IPS-NIHi11 (cell line): ENCODE measurements around the gene HINT1.
"Not testable (repeated sequence)": the region's sequence is repeated elsewhere in the genome, so short reads cannot be mapped to it uniquely, and the experiment has no call there.

ENCODE experiments used
- DNase-seq: peaks from one replicate; pipeline ENCODE4 v3.0.0; 2012; ENCODE audit warnings: mixed read lengths, low spot score

Gene HINT1

DNA sequence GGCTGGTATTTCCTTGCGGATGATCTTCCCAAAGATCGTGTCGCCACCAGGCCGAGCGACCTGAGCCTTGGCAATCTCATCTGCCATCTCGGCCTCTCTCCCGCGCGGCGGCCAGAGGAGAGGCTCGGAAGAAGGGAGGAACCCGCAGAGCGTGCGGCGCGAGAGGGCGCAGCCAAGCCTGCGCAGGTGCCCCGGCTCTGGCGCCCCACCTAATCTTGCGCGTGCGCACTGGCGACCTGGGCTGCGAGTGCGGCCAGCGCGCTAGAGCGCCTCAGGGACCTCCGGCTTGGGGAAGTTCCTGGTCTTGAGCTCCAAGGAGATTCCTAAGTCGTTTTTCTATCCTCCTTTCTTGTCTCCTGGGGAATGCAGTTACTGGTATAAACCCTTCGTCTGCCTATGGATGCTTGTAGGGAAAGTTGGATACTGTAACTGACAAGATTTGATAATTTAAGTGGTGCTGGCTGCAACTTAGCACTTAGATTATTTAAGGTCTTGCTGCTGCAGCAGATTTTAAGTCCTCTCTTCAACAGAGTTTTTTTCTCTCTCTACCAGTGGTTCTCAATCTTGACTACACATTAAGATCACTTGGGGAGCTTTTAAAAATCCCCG is at the start of gene HINT1:
Gene HINT1, minus strand, starts transcription at position 138 of the 609 bp plus-strand sequence. Its CDS starts 51 bp downstream, at position 87.
- DNase-seq = peak; percentile 97

DNA sequence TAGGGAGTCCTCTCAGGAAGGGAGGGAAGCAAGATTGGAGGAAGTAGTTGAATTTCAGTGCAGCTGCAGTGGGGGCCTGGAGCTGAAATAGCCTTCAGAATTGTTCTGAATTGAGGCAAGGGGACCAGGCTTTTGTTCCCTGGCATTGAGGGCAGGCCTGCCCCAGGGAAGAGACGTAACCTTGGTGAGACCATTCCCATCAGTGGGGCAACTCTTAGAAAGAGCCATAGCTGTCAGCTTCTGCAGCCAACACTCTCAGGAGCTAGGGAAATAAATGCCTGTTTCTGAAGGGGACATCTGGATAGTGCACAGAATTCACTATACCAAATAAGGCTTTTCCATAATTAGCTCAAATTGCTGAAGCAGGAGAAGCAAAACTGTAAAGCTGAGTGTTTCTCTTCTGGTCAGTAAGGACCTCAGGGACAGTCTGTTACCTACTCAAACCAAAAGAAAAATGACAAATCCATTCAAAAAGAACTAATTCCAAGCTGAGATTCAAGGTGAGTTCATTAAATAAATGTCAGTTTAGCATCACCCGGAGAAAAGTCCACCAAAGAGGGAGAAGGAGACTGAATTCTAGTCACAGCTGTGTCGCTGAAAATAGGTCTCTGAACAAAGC is 49.7 kb upstream of the HINT1 start:
- DNase-seq = no peak

DNA sequence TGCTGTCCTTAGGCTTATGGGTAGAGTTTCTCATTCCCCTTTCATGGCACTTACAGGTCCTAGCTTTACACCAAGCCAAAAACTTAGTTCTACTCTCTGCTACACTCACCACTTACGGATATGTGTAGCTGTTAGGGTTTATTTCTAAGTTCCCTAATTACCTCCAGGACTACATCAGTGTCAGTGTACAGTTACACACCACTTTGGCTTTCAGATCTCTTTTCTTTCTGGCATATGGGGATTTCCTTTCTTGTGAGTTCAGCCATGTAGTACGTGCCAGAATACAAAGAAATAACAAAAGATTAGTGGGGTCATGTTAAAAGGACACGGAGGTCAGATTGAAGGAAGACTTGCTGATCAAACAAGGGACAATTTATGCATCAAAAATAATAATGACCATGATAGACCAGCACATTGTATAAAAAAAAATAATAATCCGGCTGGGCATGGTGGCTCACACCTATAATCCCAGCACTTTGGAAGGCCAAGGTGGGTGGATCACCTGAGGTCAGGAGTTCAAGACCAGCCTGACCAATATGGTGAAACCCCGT is 47.5 kb upstream of the HINT1 start:
- DNase-seq = no peak

- no peak for DNase-seq
These were observed 46.6 kb upstream of the HINT1 start for GRCh38 chr5:131211669-131212068.

- no peak for DNase-seq
These were observed 45.1 kb upstream of the HINT1 start for GRCh38 chr5:131210151-131210510.

- DNase-seq = no peak
These were observed 44.6 kb upstream of the HINT1 start for GRCh38 chr5:131209506-131210150.

DNA sequence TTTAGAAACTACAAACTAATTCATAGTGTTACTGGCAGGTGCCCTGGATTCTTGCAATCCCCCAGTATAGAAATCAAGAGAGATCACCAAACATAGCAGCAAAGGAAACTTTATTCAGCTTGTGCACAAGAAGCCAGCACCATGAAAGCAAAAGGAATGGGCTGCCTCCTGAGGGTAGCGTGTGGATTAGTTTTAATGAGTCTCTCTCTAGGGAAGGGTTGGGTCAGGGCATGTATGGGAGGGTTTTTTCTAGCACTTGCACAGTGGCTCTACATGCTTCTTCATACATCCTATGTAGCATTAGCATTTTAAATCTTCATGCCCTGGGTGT is 44.1 kb upstream of the HINT1 start:
- DNase-seq = no peak

DNA sequence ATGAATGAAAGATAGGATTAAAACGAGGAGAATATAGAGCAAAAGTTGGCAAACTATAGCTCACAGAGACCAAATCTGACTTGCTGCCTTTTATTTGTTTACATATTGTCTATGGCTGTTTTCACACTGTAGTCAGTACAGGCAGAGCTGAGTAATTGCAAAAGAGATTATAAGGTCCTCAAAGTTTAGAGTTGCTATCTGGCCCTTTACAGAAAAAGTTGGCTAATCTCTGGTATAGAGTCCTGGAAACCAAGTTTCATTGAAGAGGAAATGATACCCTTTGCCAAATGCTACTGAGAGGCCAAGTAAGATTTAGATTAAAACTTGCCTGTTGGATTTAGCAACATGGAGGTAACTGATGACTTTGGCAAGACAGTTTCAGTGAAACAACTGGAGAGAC is 41.7 kb upstream of the HINT1 start:
- no peak for DNase-seq

DNA sequence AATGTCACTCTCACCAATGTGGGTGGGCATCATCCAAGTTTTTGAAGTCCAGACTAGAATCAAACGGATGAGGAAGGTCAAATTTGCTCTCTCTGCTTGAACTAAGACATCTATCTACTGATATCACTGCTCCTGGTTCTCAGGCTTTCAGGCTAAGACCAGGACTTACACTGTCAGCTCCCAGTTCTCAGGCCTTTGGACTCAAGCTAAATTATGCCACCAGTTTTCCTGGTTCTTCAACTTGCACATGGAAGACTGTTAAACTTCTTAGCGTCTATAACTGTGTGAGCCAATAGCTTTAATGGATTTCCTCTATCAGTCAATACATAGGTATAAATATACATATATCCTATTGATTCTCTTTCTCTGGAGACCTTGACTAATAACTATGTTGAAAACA is 41.0 kb upstream of the HINT1 start:
- no peak for DNase-seq

DNA sequence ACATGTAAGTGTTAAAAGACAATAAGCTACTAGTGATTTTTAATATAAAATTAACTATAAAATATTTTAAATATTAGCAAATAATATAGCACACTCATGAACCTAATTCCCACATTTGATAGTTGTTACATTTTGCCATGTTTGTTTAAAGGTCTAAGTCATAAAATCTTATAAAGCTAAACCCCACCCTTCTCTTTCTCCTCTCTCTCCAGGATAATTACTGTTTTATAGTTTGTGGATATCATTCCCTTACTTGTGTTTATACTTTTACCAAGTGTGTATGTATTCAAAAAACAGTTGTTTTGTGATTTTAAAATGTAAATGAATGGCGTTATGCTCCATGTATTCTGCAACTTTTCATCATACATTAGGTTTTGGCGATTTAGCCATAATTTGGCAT is 39.9 kb upstream of the HINT1 start:
- no peak for DNase-seq

- no peak for DNase-seq
These were observed 35.5 kb upstream of the HINT1 start for GRCh38 chr5:131200560-131200959.

DNA sequence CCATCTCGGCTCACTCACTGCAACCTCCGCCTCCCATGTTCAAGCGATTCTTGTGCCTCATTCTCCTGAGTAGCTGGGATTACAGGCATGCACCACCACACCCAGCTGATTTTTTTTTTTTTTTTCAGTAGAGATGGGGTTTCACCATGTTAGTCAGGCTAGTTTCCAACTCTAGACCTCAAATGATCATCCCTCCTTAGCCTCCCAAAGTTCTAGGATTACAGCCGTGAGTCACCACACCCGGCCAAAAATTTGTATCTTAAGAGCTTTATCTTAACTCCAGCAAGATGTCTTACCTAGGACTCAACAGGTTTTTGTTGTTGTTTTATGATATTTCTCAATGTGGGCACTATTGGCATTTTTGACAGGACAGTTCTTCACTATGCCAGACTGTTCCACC is 33.6 kb upstream of the HINT1 start:
- DNase-seq = no peak

DNA sequence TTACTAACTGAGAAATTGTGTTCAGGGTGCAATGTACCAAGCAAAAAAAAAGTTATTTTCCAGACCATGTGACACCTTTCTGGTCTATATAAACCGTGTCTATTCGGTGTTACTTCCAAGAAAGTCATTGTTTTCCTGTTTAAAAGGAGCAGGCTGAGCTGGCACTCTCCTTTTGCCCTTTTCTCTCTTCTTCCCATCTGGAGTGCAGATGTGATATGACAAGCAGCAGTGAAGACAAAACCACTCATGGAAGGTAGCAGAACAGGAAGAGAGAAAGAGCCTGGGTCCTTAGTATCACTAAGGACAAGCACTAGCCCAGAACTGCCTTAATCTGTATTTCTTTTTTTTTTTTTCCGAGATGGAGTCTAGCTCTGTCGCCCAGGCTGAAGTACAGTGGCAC is 31.3 kb upstream of the HINT1 start:
- no peak for DNase-seq

DNA sequence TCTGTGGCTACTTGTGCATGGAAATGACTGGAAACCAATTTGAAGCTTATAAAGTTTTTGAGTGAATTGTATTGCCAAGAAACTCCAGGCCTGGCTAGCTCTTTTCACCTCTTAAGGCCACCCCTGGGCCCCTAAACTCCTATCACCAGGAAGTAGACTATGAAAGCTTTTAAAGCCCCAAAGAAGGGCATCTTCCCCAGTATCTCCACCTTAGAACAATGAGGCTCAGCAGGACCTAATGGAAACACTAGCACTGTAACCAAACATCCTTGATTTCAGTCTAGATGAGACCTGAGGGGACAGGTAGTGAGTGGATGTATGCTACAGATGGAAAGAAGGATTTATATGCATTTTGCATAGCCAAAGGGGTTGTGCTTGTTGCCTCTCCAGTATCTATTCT is 30.6 kb upstream of the HINT1 start:
- no peak for DNase-seq

DNA sequence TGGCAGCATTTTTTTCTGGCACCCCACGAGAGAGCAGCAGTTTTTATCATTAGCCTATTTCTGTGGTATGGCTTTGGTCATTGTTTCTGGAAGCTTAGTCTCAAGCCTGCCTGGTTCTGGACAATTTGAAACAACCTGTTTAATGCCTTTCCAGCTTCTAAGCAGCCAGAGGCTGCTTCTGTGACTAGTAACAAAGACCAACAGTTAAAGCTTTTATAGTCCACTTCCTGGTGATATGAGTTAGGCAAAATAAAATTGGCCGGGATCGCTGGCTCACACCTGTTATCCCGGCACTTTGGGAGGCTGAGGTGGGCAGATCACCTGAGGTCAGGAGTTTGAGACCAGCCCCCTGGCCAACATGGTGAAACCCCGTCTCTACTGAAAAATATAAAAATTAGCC is 29.7 kb upstream of the HINT1 start:
- DNase-seq = no peak

DNA sequence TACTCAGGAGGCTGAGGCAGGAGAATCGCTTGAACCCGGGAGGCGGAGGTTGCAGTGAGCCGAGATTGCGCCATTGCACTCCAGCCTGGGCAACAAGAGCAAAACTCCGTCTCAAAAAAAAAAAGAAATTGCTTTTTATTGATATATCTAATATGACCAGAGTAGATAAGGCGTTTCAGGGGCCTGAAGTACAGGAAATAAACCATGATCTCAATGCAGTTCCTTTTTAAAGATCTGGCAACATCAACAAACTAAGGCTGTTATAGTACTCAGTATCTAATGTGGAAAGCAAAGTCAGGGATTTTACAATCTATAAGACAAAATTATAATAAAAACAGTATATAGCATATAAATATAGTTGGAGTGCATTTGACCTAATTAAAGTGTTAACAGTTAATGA is 28.8 kb upstream of the HINT1 start:
- not testable (repeated sequence) for DNase-seq

GRCh38 chr5:131193106-131193505 is 28.1 kb upstream of the HINT1 start:
- no peak for DNase-seq

DNA sequence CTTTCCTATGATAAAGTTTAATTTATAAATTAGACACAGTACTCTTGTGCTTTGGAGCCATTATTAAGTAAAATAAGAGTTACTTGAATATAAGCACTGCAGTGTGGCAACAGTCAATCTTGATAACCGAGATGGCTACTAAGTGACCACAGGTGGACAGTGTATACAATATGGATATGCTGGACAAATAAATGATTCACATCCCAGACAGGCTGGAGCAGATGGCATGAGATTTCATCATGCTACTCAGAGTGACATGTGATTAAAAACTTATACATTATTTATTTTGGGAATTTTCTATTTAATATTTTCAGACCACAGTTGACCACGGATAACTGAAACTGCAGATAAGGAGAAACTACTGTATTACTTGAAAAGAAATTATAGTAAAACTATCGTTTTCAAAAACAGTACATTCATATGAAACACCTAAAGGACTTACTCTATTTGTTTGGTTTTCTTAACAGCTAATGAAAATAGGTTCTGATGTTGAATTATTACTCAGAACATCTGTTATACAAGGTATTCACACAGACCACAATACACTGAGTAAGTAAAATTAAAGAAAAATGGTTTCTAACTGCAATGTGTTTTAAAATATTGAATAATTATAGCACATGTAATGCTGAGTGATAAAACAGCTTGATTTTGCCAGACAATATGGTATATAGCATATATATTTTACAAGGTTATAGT is 21.7 kb upstream of the HINT1 start:
- DNase-seq = no peak

DNA sequence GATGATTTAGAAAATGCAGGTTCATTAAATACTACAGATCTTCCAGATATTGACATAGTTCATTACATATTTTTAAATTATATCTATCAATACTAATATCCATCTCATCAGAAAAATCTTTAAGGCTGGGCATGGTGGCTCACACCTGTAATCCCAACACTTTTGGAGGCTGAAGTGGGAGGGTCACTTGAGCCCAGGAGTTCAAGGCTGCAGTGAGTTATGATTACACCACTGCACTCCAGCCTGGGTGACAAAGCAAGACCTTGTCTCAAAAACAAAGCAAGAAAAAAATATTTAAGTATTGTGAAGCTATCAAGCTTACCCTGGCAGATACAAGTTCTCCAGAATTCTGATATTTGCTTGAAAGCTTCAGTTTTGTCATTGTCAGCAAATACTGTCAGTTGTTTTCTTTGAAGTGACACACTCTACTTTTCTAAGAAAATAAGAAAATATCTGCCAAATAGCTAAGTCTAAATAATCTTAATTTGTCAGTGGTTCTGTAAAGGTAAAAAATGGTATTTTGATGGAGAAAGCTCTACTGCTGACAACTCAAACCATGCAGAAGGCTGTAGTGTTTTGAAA is 20.6 kb upstream of the HINT1 start:
- no peak for DNase-seq

DNA sequence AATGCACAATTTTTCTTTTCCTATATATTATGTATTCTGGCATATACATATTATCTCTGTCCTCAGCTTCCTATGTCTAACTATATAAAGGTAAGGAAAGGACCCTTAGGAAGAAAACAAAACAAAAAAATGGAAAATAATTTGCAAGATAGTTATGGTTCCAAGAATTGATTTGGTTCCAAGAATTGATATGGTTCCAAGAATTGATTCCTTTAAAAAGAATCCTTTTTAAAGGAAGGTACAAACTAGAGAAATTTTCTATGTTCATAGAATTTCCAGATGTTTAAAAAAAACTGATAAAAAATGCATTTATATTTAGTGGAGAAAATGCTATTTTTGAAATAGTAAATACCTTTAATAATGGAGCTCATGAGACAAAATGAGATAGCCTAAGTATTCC is 17.8 kb upstream of the HINT1 start:
- no peak for DNase-seq

- DNase-seq = no peak
These were observed 15.4 kb upstream of the HINT1 start for GRCh38 chr5:131180407-131180806.

DNA sequence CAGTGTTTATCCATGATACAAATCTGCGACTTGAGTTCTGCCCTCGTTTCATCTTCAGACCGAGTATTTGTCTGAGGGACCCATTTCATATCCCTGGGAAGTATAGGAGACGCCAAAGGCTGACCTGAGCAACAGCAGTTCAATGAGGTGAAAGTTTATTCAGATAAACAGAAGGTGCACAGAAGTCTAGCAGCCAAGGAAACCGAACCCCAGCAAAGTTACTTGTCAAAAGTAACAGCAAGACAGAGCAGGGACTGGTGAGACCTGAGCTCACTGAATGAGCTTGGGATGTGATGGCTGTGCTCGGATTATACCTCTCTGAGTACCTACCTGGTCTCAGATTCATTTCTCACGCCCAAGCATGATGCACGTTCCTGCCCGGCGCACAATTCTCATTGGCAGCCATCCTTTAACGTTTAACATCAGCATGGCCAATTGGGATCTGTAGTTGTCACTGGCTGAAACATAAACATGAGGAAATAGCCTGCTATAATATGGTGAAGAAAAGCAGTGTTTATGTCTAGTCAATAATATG is 6.3 kb upstream of the HINT1 start:
- no peak for DNase-seq
